Stimulated activated CD4-positive, alpha-beta T cell treated with anti-CD3 and anti-CD28 coated beads, Interleukin-1b, Interleukin-23, amount 100 ng/mL, for 1 hour (primary cell): ENCODE measurements around the gene RFX7.

ENCODE experiments used
- DNase-seq, 2 donors: peaks; one replicate each; pipeline ENCODE4 v3.0.0-alpha.2; 2020; ENCODE audit warnings: low read depth in 2 of 2

RFX7 gene

GRCh38 chr15:56045068-56045748 is 198.5 kb downstream of the RFX7 start:
- no peak for DNase-seq

GRCh38 chr15:56042982-56043980 is 200.4 kb downstream of the RFX7 start:
- DNase-seq, result no peak

- no peak for DNase-seq
These were observed 201.2 kb downstream of the RFX7 start for GRCh38 chr15:56042498-56042897.

- no peak for DNase-seq
These were observed 201.6 kb downstream of the RFX7 start for GRCh38 chr15:56042031-56042430.

GRCh38 chr15:56040081-56041035 is 203.3 kb downstream of the RFX7 start:
- DNase-seq, result no peak

GRCh38 chr15:56038707-56039106 is 205.0 kb downstream of the RFX7 start:
- no peak for DNase-seq

- DNase-seq, result no peak
These were observed 205.7 kb downstream of the RFX7 start for GRCh38 chr15:56038015-56038414.
